HUES48 (cell line): ENCODE data around the gene PRKCE.

Experiments used
- H3K27ac ChIP-seq: one replicate; pipeline ENCODE4 v1.7.0; 2013; ENCODE audit warnings: low read depth, low read length, inconsistent platforms
- H3K27me3 ChIP-seq: 2 replicates; pipeline ENCODE4 v1.6.1; 2013; ENCODE audit warnings: mild to moderate bottlenecking, low read length; ENCODE audit not compliant: control insufficient read depth, insufficient read depth
- H3K36me3 ChIP-seq: 2 replicates; pipeline ENCODE4 v1.6.1; 2013; ENCODE audit warnings: low read length; ENCODE audit not compliant: control insufficient read depth, insufficient read depth
- H3K4me1 ChIP-seq: 2 replicates; pipeline ENCODE4 v1.6.1; 2013; ENCODE audit warnings: mild to moderate bottlenecking, low read length; ENCODE audit not compliant: control insufficient read depth, insufficient read depth
- H3K4me3 ChIP-seq: 2 replicates; pipeline ENCODE4 v1.5.1; 2013; ENCODE audit warnings: mild to moderate bottlenecking, low read depth, low read length
- H3K9ac ChIP-seq: 2 replicates; pipeline ENCODE4 v1.6.1; 2013; ENCODE audit warnings: mild to moderate bottlenecking, low read depth, low read length, moderate library complexity
- H3K9me3 ChIP-seq: 2 replicates; pipeline ENCODE4 v1.6.1; 2013; ENCODE audit warnings: low read length; ENCODE audit not compliant: control insufficient read depth, insufficient read depth

PRKCE gene

DNA sequence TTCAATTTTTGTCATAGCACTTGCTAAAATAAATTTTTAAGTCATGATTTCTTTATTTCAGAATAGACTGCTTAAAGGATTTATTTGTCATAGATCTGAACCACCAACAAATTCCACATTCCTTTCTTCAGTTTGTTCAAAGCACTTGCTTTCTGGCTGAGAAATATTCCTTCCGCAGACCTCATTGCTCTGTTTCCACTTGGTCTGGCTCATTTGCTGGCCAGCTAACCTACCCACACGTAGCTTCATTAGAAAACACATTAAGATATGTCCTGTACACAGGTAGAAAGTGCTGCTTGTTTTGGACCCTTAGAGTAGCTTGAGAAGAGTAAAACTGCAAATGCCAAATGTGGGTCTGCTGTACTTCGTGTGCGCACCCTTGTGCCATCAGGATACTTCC is 479.0 kb downstream of the PRKCE start:
- Histone ChIP-seq H3K4me1 (no peaks in the 10 kb centered on the region), H3K27ac (no peak overlapping the region), H3K9me3 (no peaks in the 10 kb centered on the region), H3K9ac (no peak overlapping the region), H3K27me3 (no peaks in the 10 kb centered on the region), H3K4me3 (no peak overlapping the region), H3K36me3 (no peaks in the 10 kb centered on the region)

DNA sequence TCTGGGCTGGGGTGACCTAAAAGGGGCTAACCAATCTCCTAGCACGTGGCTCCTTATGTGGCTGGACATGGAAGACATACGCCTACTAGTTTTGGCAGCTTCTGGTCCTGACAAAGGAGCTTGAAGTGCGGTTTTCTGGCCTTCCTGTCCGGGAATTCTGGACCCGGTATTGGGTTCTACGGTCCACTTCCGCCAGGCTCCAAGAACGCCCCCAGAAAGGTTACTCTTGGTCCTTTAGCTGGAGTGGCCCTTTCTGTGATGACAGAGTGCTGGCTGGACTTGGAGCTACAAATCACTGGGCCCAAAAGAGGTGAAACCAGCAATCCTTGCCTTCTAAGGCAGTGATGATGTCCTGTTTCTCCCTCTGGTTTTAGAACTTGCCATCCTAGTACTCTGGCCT is 481.5 kb downstream of the PRKCE start:
- H3K27me3 ChIP-seq: no peaks in the 10 kb centered on the region
- H3K9me3 ChIP-seq: no peaks in the 10 kb centered on the region

DNA sequence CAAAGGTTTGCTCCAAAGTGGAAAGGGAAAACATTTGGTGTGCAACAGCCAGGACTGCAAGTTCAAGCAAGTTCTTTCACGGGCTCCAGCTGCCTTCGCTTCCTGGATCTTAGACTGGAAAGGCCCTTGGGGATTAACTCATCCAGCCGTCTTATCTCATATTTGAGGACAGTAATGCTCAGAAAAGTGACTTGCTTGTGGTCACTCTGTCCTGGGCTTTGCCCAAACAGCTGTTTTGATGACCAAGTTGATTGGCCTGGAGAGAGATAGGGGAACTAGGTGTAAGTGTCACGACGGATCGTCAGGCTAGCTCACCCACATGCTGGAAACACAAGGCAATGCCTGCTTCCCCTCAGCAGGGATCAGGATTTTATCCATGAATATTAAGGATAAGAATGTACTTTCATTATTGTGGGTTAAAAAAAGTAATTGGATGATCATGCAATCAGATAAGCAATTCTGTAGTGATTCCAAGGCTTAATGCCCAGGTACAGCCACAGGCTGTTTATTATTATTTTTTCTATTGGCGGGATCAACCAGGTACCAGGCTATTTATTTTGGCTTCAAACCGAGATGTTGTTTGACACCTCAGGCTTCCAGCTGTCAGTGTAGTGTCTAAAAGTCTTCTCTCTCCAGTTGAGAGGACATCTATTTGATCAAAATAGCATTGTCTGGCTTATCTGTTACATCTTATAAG is 483.2 kb downstream of the PRKCE start:
- H3K4me3 ChIP-seq: no peak overlapping the region
- no peak overlapping the region for H3K27ac ChIP-seq

More for the DNA sequence above, 481.5 kb downstream of the PRKCE start:
- Histone ChIP-seq H3K27ac (no peak overlapping the region), H3K36me3 (no peaks in the 10 kb centered on the region), H3K4me1 (peaks cover 5% of the 10 kb centered on the region; the same call in 1 of the 2 replicates), H3K9ac (no peak overlapping the region), H3K4me3 (no peak overlapping the region)

DNA sequence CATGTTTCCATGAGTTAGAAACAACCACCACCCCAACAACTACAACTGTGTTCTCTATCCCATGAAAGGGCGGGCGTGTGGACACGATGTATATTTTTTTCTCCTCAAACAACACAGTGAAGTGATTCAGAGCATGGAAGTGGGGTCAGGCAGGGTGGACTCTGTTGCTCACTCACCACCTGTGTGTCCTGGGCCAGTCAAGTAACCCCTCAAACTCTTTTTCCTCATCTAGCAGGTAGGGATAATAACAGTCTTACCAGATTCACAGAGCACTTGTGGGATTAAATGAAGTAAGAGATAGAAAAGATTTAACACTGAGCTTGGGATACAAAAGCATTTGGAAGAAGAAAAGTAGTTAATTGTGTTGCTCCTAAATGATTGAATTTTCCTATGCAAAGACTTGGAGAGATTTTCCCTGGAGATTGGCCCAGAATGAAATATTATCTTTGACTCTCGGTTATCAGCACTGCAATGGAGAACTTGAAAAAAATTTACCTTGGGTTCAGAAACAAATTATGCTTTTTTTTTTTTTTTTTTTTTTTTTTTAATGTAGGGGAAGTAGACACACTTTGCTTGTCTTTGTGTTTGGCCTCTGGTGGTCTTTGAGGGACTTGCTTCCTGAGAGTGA is 483.9 kb downstream of the PRKCE start:
- Histone ChIP-seq H3K27ac (no peak overlapping the region), H3K4me3 (no peak overlapping the region), H3K36me3 (no peaks in the 10 kb centered on the region), H3K4me1 (peaks cover 5% of the 10 kb centered on the region; the same call in 1 of the 2 replicates), H3K9ac (no peak overlapping the region), H3K9me3 (no peaks in the 10 kb centered on the region), H3K27me3 (no peaks in the 10 kb centered on the region)

More for the DNA sequence above, 483.2 kb downstream of the PRKCE start:
- Histone ChIP-seq H3K4me1 (peaks cover 5% of the 10 kb centered on the region; the same call in 1 of the 2 replicates), H3K9me3 (no peaks in the 10 kb centered on the region), H3K27me3 (no peaks in the 10 kb centered on the region), H3K36me3 (no peaks in the 10 kb centered on the region), H3K9ac (no peak overlapping the region)

DNA sequence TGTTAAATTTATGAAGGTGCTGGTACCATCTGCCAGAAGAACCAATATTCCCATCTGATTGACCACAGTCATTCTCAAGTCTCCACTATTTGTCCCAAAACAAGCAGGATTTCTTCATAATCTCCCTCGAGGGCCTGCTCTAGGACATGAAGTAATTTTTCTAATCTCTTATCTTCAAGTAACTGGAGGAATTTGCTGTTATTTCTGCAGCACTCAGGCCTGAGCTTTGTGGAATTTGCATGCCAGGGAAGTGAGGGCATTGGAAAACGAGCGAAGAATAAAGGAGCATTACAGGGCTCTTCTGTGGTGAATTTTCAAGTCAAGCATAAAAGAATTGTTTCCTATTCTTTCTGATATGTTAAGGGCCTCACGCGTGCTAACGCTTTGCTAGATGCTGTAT is 484.5 kb downstream of the PRKCE start:
- no peaks in the 10 kb centered on the region for H3K36me3 ChIP-seq
- H3K4me3 ChIP-seq: no peak overlapping the region
- no peak overlapping the region for H3K27ac ChIP-seq
- peaks cover 5% of the 10 kb centered on the region; the same call in 1 of the 2 replicates for H3K4me1 ChIP-seq
- H3K27me3 ChIP-seq: no peaks in the 10 kb centered on the region
- no peaks in the 10 kb centered on the region for H3K9me3 ChIP-seq
- H3K9ac ChIP-seq: no peak overlapping the region

DNA sequence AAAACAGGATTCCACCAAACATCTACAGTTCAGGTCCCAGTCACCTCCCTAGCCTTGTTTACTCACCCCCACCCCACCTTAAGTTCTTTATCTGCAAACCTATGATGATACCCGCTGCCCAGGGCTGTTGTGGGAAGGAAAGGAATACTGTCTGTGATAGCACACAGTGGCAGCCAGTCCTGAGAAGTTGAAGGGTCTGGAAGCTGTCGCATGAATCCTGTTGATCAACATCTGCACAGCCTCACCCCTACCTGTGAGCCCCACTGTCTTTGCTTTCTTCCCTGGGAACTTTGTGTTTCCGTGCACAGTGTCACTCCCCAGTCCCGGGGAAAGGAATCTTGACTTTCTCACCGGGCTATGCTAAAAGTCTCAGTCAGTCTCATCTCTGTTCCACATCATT is 485.0 kb downstream of the PRKCE start:
- peaks cover 5% of the 10 kb centered on the region; the same call in 1 of the 2 replicates for H3K4me1 ChIP-seq
- no peak overlapping the region for H3K9ac ChIP-seq
- no peak overlapping the region for H3K4me3 ChIP-seq
- no peak overlapping the region for H3K27ac ChIP-seq
- H3K36me3 ChIP-seq: no peaks in the 10 kb centered on the region
- H3K9me3 ChIP-seq: no peaks in the 10 kb centered on the region
- H3K27me3 ChIP-seq: no peaks in the 10 kb centered on the region

DNA sequence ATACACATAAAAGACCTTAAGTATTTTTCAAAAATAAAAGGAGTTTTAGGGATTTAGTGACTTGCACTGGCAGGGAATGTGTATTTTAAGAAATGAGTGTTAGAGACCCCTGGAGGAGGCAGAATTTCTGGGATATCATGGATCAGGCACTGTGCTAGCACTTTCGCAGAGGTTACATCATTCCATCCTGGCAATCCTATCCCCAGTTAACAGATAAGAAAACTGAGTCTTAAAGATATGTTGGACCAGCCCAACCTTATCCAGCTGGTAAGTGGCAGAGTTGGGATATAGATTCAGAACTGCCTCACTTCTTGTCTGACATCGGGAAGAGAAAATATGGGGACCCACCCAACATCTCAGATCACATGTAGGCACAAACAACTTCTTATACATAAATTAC is 485.5 kb downstream of the PRKCE start:
- no peaks in the 10 kb centered on the region for H3K27me3 ChIP-seq
- H3K4me3 ChIP-seq: no peak overlapping the region
- H3K9me3 ChIP-seq: no peaks in the 10 kb centered on the region
- H3K4me1 ChIP-seq: peaks cover 5% of the 10 kb centered on the region; the same call in 1 of the 2 replicates
- H3K36me3 ChIP-seq: no peaks in the 10 kb centered on the region
- no peak overlapping the region for H3K9ac ChIP-seq
- H3K27ac ChIP-seq: no peak overlapping the region

DNA sequence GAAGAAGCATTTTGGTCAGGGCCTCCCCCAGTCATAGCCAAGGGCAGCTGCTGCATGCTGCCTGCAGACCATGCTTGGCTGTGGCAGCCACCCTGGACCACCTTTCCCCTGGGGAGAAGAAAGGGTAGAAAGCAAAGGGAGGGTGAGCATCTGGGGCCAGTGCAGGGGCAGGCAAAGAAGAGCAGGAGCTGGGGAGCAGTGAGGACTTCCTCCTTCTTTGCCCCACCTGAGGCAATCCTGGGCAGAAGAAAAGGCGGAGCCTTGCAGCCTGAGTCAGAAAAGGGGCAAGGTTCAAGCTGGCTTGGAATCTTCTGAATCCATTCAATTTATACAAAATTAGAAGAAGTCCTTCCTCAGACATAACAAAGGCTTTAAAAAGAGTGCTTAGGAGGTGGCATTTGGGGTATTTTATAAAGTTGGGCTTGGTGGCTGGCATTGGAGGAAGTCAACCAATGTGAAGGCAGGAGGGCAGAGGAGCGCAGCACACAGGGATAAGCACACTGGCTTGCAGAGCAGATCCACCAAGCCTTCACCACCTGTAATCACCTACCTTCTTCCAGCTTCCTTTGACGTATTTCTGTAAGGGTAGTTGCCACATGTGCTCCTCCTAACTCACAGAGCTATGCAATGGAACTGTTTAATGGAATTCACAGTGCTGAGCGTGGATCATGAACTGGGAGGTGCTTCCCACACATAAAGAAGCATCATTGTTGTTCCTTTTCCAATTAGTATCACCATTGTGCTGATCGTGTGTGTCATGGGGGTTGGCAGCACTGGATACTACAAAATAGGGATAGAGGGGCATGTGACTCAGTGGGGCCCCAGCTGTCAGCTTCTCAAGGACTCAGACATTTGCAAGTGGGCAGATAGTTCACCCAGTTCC is 491.3 kb downstream of the PRKCE start:
- no peak overlapping the region for H3K27ac ChIP-seq
- no peaks in the 10 kb centered on the region for H3K27me3 ChIP-seq
- no peaks in the 10 kb centered on the region for H3K36me3 ChIP-seq
- H3K4me1 ChIP-seq: peaks cover 10% of the 10 kb centered on the region
- H3K9ac ChIP-seq: no peak overlapping the region
- H3K4me3 ChIP-seq: no peak overlapping the region
- no peaks in the 10 kb centered on the region for H3K9me3 ChIP-seq

DNA sequence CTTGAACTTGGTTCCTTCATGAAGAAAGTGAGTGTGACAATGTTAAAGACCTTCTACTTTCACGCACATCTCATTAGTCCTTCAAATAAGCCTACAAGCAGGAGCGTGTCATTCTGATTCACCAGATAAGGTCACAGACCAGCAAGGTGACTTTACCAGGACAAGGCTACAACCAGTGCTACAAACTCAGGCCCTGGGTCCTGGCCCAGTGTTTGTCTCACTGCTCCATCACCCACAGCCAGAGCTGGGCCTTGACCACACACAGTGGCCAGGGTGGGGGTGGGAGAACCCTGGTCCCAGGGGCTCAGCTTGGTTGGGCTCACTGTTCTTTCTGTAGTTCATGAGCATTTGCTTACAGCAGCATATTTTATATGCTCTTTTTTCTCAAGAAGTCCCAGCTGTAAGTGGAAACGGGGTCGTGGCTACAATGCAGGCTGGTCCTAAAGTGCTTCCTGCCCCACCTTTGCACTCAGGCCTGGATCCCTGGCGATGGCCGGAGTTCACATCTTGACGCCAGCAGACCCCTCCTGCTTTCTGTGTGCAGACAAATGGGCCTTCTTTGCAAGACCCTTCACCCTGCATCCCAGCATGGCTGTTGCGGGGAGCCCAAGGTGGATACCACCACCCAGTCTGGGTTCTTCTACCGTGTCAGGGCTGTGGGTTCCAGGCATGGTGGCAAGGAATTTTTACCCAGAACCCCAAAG is 492.1 kb downstream of the PRKCE start:
- Histone ChIP-seq H3K27ac (no peak overlapping the region), H3K9me3 (no peaks in the 10 kb centered on the region), H3K4me3 (no peak overlapping the region), H3K27me3 (no peaks in the 10 kb centered on the region), H3K4me1 (peaks cover 10% of the 10 kb centered on the region), H3K36me3 (no peaks in the 10 kb centered on the region), H3K9ac (no peak overlapping the region)

DNA sequence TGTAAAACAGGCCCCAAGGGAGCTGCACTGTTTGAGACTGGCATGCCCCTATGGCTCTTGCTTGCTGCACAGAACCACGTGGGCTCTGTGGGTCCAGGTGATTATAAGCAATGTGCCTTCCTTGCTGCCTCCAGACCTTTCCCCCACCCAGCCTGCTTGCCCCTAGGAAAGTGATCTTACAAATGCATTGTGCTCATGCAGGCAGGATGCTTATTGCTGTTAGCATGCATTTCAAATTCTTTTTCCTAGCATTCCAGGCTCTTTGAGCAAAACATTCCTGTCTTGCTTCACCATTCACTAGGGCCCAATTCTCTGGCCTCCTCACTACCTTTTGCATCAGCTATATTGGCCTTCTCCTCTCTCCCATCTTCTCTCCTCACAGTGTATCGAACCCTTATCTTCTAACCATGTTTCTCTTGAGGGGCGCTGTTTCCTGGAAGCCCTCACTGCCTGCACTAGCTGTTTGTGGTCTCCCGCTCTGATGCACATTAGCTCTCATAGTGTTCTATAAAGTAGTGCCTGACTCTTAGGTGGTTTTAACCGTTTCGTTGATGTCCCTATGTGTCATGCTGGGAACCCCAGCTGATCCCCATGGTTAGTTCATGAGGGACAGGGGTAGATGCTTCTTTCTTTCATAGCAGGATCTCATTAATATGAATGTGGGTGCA is 492.8 kb downstream of the PRKCE start:
- H3K27me3 ChIP-seq: no peaks in the 10 kb centered on the region
- H3K27ac ChIP-seq: no peak overlapping the region
- no peak overlapping the region for H3K4me3 ChIP-seq
- peaks cover 10% of the 10 kb centered on the region for H3K4me1 ChIP-seq
- H3K9ac ChIP-seq: no peak overlapping the region
- no peaks in the 10 kb centered on the region for H3K36me3 ChIP-seq
- H3K9me3 ChIP-seq: no peaks in the 10 kb centered on the region
